A673 (cell line): Measurements from ENCODE around the gene ART4. TPM values are rescaled to one million over a fixed set of nuclear protein-coding genes. Genes with fewer than 3 reads are reported as not detected.

ENCODE experiments used
- BruUV-seq: library from RNA; stranded (reverse); fragments of 400-500 nt; replicated peaks from 2 replicates; lab custom pipeline; 2021; lab: Mats Ljungman, UMichigan
- CTCF ChIA-PET: fragments of 300-600 bp; sonication (Branson Sonifier 250); formaldehyde crosslinking; loops from one replicate; lab custom pipeline; 2022; ENCODE audit warnings: antibody characterized with exemption; lab: Charles Lee
- POLR2A ChIA-PET: fragments of 300-600 bp; sonication (Branson Sonifier 250); formaldehyde crosslinking; loops from one replicate; lab custom pipeline; 2022; ENCODE audit warnings: antibody characterized with exemption; ENCODE audit not compliant: low non-redundant PET; lab: Charles Lee
- DNase-seq: peaks from one replicate; pipeline ENCODE4 v3.0.0-alpha.2; 2015; ENCODE audit warnings: low spot score
- H3K27ac ChIP-seq: fragments of 200-600 bp; sonication (generic); 2 replicates; pipeline ENCODE4 v1.5.1; 2016; ENCODE audit warnings: mixed run types, low read depth, mild to moderate bottlenecking, mixed read lengths, antibody characterized with exemption, low read length; ENCODE audit not compliant: poor library complexity, severe bottlenecking
- H3K27me3 ChIP-seq: fragments of 200-600 bp; sonication (generic); replicated peaks from 2 replicates; pipeline ENCODE4 v1.6.1; 2017; ENCODE audit warnings: mixed run types, low read depth, mild to moderate bottlenecking, mixed read lengths, antibody characterized with exemption, low read length; ENCODE audit not compliant: insufficient read depth, poor library complexity
- H3K36me3 ChIP-seq: fragments of 200-600 bp; sonication (generic); 2 replicates; pipeline ENCODE4 v1.6.1; 2016; ENCODE audit warnings: mixed run types, mild to moderate bottlenecking, mixed read lengths, antibody characterized with exemption, low read length; ENCODE audit not compliant: insufficient read depth, poor library complexity, severe bottlenecking
- H3K4me1 ChIP-seq: fragments of 200-600 bp; sonication (generic); 2 replicates; pipeline ENCODE4 v1.6.1; 2017; ENCODE audit warnings: mixed run types, mild to moderate bottlenecking, mixed read lengths, antibody characterized with exemption, low read length; ENCODE audit not compliant: insufficient read depth, poor library complexity, severe bottlenecking
- H3K4me3 ChIP-seq: fragments of 200-600 bp; sonication (generic); 2 replicates; pipeline ENCODE4 v1.5.1; 2016; ENCODE audit warnings: low read depth, mixed run types, mild to moderate bottlenecking, mixed read lengths, low read length; ENCODE audit not compliant: poor library complexity, severe bottlenecking
- H3K9me3 ChIP-seq: fragments of 200-600 bp; sonication (generic); 2 replicates; pipeline ENCODE4 v1.6.1; 2016; ENCODE audit warnings: mixed run types, low read depth, mild to moderate bottlenecking, mixed read lengths, antibody characterized with exemption, low read length; ENCODE audit not compliant: poor library complexity, severe bottlenecking
- CTCF ChIP-seq: fragments of 300-800, 200-600 bp; sonication (generic); conservative IDR thresholded peaks from 2 replicates; pipeline ENCODE4 v1.5.1; 2017; ENCODE audit warnings: low read depth, mild to moderate bottlenecking, antibody characterized with exemption, low read length, moderate library complexity, mixed read lengths
- EZH2 ChIP-seq: fragments of 200-600 bp; sonication (generic); IDR thresholded peaks from 2 replicates; pipeline ENCODE4 v1.6.1; 2017; ENCODE audit warnings: borderline replicate concordance, low read depth, mild to moderate bottlenecking, mixed read lengths, antibody characterized with exemption, low read length; ENCODE audit not compliant: poor library complexity, severe bottlenecking
- intact Hi-C: fragments of 100-400 bp; cut with micrococcal nuclease; formaldehyde crosslinking; loops from one replicate; pipeline ENCODE4 v1.10.0; 2022; ENCODE audit not compliant: unreplicated experiment
- total RNA-seq: library from RNA; stranded (reverse); gene quantifications from 2 replicates; pipeline ENCODE4 v1.2.3, GENCODE V29; 2021

The ART4 gene
- total RNA-seq, 1 experiment from 2014 or later = not detected

GRCh38 chr12:14868916-14869506 is 25.7 kb upstream of the ART4 start:
- no peaks in the 10 kb centered on the region for H3K36me3 ChIP-seq
- no peaks in the 10 kb centered on the region for H3K9me3 ChIP-seq
- ChIA-PET POLR2A (no interaction called here), CTCF (no interaction called here)
- H3K27ac ChIP-seq = no peak overlapping the region
- no peak for TF ChIP-seq EZH2
- TF ChIP-seq CTCF = no peak
- H3K4me1 ChIP-seq = no peaks in the 10 kb centered on the region
- intact Hi-C loops = no loop called here
- H3K27me3 ChIP-seq = no peaks in the 10 kb centered on the region
- BruUV-seq = no TSS peak
- H3K4me3 ChIP-seq = no peak overlapping the region
- DNase-seq = no peak

DNA sequence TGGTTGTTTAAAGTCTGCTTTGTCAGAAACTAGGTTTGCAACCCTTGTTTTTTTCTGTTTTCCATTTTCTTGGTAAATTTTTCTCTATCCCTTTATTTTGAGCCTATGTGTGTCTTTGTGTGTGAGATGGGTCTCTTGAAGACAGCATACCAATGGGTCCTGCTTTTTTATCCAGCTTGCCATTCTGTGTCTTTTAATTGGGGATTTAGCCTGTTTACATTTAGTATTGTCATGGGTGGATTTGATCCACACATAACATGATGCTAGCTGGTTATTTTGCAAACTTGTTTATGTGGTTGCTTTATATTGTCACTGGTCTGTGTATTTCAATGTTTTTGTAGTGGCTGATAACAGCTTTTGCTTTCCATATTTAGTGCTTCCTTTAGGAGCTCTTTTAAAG is 17.2 kb upstream of the ART4 start:
- POLR2A ChIA-PET = no interaction called here
- H3K4me1 ChIP-seq = no peaks in the 10 kb centered on the region
- no peak for TF ChIP-seq CTCF
- TF ChIP-seq EZH2 = no peak
- DNase-seq = no peak
- BruUV-seq = no TSS peak
- no peak overlapping the region for H3K4me3 ChIP-seq
- CTCF ChIA-PET = no interaction called here
- intact Hi-C loops = no loop called here
- H3K9me3 ChIP-seq = peaks cover 3% of the 10 kb centered on the region
- no peaks in the 10 kb centered on the region for H3K36me3 ChIP-seq
- H3K27ac ChIP-seq = no peak overlapping the region
- no peaks in the 10 kb centered on the region for H3K27me3 ChIP-seq

DNA sequence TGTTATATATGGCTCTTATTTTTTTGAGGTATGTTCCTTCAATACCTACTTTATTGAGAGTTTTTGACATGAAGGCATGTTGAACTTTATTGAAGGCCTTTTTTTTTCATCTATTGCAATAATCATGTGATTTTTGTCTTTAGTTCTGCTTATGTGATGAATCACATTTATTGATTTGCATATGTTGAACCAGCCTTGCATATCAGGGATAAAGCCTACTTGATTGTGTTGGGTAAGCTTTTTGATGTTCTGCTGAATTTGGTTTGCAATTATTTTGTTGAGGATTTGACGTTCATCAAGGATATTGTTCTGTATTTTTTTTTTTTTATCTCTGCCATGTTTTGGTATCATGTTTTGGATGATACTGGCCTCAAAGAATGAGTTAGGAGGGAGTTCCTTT is 15.2 kb upstream of the ART4 start:
- no TSS peak for BruUV-seq
- H3K27me3 ChIP-seq = no peaks in the 10 kb centered on the region
- POLR2A ChIA-PET = no interaction called here
- intact Hi-C loops = no loop called here
- no peaks in the 10 kb centered on the region for H3K36me3 ChIP-seq
- H3K9me3 ChIP-seq = peaks cover 3% of the 10 kb centered on the region
- no peak overlapping the region for H3K27ac ChIP-seq
- no peaks in the 10 kb centered on the region for H3K4me1 ChIP-seq
- CTCF ChIA-PET = no interaction called here
- no peak for DNase-seq
- H3K4me3 ChIP-seq = no peak overlapping the region
- TF ChIP-seq CTCF = no peak
- no peak for TF ChIP-seq EZH2
